Mesendoderm (in vitro differentiated cells): ENCODE measurements around the gene GLTP.
"Not testable (repeated sequence)": the region's sequence is repeated elsewhere in the genome, so short reads cannot be mapped to it uniquely, and the experiment has no call there.

Experiments
- DNase-seq: peaks from one replicate; pipeline ENCODE4 v3.0.0; 2013
- H2AK5ac ChIP-seq: 2 replicates; pipeline ENCODE4 v1.6.1; 2013; ENCODE audit warnings: low read length, inconsistent platforms
- H2BK120ac ChIP-seq: 2 replicates; pipeline ENCODE4 v1.6.1; 2013; ENCODE audit warnings: low read depth, mild to moderate bottlenecking, low read length, moderate library complexity, mixed read lengths
- H2BK15ac ChIP-seq: replicated peaks from 2 replicates; pipeline ENCODE4 v1.6.1; 2013; ENCODE audit warnings: low read depth, mild to moderate bottlenecking, moderate library complexity
- H2BK5ac ChIP-seq: 2 replicates; pipeline ENCODE4 v1.6.1; 2013; ENCODE audit warnings: low read length, inconsistent platforms
- H3K18ac ChIP-seq: 2 replicates; pipeline ENCODE4 v1.6.1; 2013; ENCODE audit warnings: mild to moderate bottlenecking, low read length, mixed read lengths
- H3K23ac ChIP-seq: one replicate; pipeline ENCODE4 v1.6.1; 2013; ENCODE audit warnings: low read length
- H3K27ac ChIP-seq: 2 replicates; pipeline ENCODE4 v1.5.1; 2013; ENCODE audit warnings: low read depth, mild to moderate bottlenecking, inconsistent platforms, low read length, moderate library complexity
- H3K27me3 ChIP-seq: 2 replicates; pipeline ENCODE4 v1.6.1; 2013; ENCODE audit warnings: low read length, control low read depth, mild to moderate bottlenecking, inconsistent platforms; ENCODE audit not compliant: insufficient read depth, poor library complexity
- H3K36me3 ChIP-seq: 2 replicates; pipeline ENCODE4 v1.6.1; 2013; ENCODE audit warnings: low read length, inconsistent platforms; ENCODE audit not compliant: control insufficient read depth, insufficient read depth
- H3K4ac ChIP-seq: one replicate; pipeline ENCODE4 v1.6.1; 2013; ENCODE audit warnings: low read depth, mild to moderate bottlenecking, low read length, moderate library complexity
- H3K4me1 ChIP-seq: 2 replicates; pipeline ENCODE4 v1.6.1; 2013; ENCODE audit warnings: low read depth, low read length, inconsistent platforms; ENCODE audit not compliant: control insufficient read depth
- H3K4me2 ChIP-seq: 2 replicates; pipeline ENCODE4 v1.6.1; 2013; ENCODE audit warnings: low read length
- H3K4me3 ChIP-seq: 2 replicates; pipeline ENCODE4 v1.5.1; 2013; ENCODE audit warnings: mild to moderate bottlenecking, low read length
- H3K56ac ChIP-seq: one replicate; pipeline ENCODE4 v1.6.1; 2013; ENCODE audit warnings: low read length
- H3K79me1 ChIP-seq: 2 replicates; pipeline ENCODE4 v1.6.1; 2013; ENCODE audit warnings: low read length, inconsistent platforms
- H3K79me2 ChIP-seq: 2 replicates; pipeline ENCODE4 v1.6.1; 2013; ENCODE audit warnings: mild to moderate bottlenecking, low read length; ENCODE audit not compliant: control insufficient read depth, insufficient read depth
- H3K9ac ChIP-seq: 2 replicates; pipeline ENCODE4 v1.6.1; 2013; ENCODE audit warnings: low read length, inconsistent platforms
- H4K5ac ChIP-seq: one replicate; pipeline ENCODE4 v1.6.1; 2013; ENCODE audit warnings: low read length
- H4K8ac ChIP-seq: one replicate; pipeline ENCODE4 v1.6.1; 2013; ENCODE audit warnings: low read depth, mild to moderate bottlenecking, control low read depth, low read length, moderate library complexity
- WGBS: extraction: QIAGEN DNeasy Blood & Tissue Kit; methylation state at CpG from one replicate; pipeline ENCODE4 v1.1.7; 2013; ENCODE audit warnings: low lambda C conversion rate, missing lambda C conversion rate; ENCODE audit not compliant: insufficient coverage; ENCODE audit errors: extremely low coverage; 5-methylcytosine and 5-hydroxymethylcytosine counted together

Gene GLTP

DNA sequence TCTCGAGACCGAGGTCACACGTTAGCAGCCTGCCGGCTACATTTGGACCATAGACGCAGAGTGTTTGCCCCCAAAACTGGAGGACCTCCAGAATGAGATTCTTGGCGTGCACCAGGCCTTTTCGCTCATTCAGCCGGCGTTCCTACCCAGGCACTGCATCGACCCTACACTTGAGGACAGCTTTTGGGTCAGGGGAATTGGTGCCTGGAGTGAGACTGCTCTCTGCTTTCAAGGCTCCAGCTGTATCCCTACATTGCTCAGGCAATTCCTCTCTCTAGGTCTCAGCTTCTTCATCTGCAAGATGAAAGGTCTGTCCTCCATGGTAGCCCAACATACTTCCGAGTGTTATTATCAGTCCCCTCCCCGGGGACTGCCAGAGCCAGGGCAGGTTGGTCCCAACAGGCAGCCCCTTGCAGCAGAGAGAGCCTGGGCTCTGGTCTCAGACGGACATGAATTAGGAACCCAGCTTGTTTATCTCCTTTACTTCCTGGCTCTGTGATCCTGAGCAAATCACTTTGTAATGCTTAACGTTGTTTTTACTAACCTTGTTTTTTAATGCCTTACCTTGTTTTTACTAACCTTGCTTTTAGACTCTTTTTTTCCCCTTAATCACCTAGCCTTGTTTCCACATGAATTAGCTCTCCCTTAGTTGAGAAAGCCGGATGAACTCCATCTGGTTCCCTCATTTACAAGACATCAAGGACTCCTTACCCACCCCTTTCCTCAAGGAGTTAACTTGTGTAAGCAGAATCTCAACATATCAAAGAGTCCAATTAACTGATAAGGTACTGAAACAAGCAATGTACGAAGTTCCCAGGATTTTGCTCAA lies 20.6 kb upstream of the GLTP start:
- Histone ChIP-seq H3K27ac (peak overlapping the region; percentile 57), H2BK120ac (no peak overlapping the region), H3K79me1 (peaks cover 2% of the 10 kb centered on the region), H3K9ac (peak overlapping the region; percentile 89), H3K18ac (no peak overlapping the region), H3K4me3 (peak overlapping the region; percentile 42), H2BK15ac (no peak overlapping the region), H3K36me3 (peaks cover 3% of the 10 kb centered on the region), H2AK5ac (no peak overlapping the region), H4K8ac (no peak overlapping the region), H3K23ac (no peak overlapping the region), H3K56ac (peak overlapping the region; percentile 82), H3K4me1 (no peaks in the 10 kb centered on the region), H3K79me2 (no peaks in the 10 kb centered on the region), H3K27me3 (no peaks in the 10 kb centered on the region), H3K4me2 (peak overlapping the region; percentile 90), H3K4ac (no peak overlapping the region), H2BK5ac (no peak overlapping the region), H4K5ac (no peak overlapping the region)
- no CpG with 5 or more reads among the region's 16 CpGs for WGBS
- peak; percentile 70 for DNase-seq

DNA sequence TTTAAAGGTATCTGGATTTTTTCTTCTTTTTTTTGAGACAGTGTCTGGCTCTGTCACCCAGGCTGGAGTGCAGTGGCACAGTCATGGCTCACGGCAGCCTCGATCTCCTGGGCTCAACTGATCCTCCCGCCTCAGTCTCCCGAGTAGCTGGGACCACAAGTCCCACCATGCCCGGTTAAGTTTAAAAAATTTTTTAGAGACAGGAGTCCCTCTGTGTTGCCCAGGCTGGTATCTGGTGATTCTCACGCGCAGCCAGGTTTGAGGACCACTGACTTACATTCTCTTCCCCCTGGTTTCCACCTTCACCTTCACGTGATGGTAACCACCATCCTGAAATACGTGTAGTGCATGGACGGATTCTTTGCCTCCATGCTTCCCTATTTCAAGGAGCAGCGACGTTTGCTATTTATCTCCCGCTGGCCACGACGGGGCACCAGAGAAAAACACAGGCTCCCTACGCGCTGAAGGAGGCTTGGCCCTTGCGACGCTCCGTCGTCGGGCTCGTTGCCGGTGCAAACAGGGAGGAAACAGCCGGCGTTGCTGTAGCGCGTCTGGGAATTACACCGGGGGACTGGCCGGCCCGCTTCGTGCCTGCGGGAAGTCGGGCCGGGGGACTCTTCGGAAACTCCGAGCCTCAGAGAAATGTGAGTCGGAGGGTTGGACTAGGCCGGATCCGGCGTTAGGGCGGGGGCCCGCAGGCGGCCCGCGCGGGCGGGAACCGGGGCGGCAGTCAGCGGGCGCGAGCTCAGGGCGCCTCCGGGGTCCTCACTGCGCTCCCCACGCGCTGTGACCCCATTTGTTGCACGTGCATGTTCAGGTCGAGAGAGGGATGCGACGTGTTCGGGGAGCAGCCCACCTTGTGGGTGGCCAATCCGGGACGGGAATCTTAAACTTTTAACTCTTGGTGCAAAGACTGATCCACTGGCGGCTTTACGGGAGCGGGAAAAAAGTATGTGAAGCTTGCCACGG lies 19.7 kb upstream of the GLTP start, which contains the start of gene TCHP:
TCHP (plus strand) TSS at position 492 of the 969 bp plus-strand sequence. CDS start 2,753 bp downstream, outside the sequence.
- H3K79me2 ChIP-seq = no peaks in the 10 kb centered on the region

DNA sequence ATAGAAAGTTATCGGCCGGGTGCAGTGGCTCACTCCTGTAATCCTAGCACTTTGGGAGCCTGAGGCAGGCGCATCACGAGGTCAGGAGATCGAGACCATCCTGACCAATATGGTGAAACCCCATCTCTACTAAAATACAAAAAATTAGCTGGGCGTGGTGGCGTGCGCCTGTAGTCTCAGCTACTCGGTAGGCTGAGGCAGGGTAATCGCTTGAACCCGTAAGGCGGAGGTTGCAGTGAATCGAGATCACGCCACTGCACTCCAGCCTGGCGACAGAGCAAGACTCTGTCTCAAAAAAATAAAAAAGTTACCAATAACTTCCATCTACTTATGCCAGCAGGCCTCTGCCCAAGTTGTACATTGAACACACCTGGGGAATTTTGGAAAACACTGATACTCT lies 19.0 kb upstream of the GLTP start:
- H2BK15ac ChIP-seq, H3K4me3 ChIP-seq, H3K36me3 ChIP-seq, H2BK120ac ChIP-seq, H2BK5ac ChIP-seq, H4K5ac ChIP-seq, H3K79me1 ChIP-seq, DNase-seq, H2AK5ac ChIP-seq, H3K27ac ChIP-seq, H3K27me3 ChIP-seq, H4K8ac ChIP-seq, H3K4me2 ChIP-seq, H3K23ac ChIP-seq, H3K4ac ChIP-seq, H3K9ac ChIP-seq, H3K4me1 ChIP-seq, H3K79me2 ChIP-seq: not testable (repeated sequence)
- no CpG with 5 or more reads among the region's 15 CpGs for WGBS
- Histone ChIP-seq H3K18ac (peak overlapping the region; percentile 44), H3K56ac (peak overlapping the region; percentile 49)

More for the DNA sequence above, 19.7 kb upstream of the GLTP start, which contains the start of gene TCHP:
- peak; percentile 91 for DNase-seq
- no peaks in the 10 kb centered on the region for H3K4me1 ChIP-seq
- H2BK120ac ChIP-seq = no peak within 1 kb of the TSS
- H3K4me3 ChIP-seq = peak within 1 kb of the TSS; percentile 42
- H4K8ac ChIP-seq = no peak within 1 kb of the TSS
- peak within 1 kb of the TSS; percentile 77 for H3K18ac ChIP-seq
- peak within 1 kb of the TSS; percentile 57 for H3K27ac ChIP-seq
- H4K5ac ChIP-seq = no peak within 1 kb of the TSS
- no peak within 1 kb of the TSS for H3K23ac ChIP-seq
- WGBS = no CpG with 5 or more reads among the region's 69 CpGs
- H3K27me3 ChIP-seq = no peaks in the 10 kb centered on the region
- peaks cover 2% of the 10 kb centered on the region for H3K79me1 ChIP-seq
- peak within 1 kb of the TSS; percentile 90 for H3K4me2 ChIP-seq
- H3K9ac ChIP-seq = peak within 1 kb of the TSS; percentile 89
- peak within 1 kb of the TSS; percentile 82 for H3K56ac ChIP-seq
- H2AK5ac ChIP-seq = no peak within 1 kb of the TSS
- H3K4ac ChIP-seq = no peak within 1 kb of the TSS
- H2BK5ac ChIP-seq = no peak within 1 kb of the TSS
- peaks cover 3% of the 10 kb centered on the region for H3K36me3 ChIP-seq
- no peak within 1 kb of the TSS for H2BK15ac ChIP-seq

DNA sequence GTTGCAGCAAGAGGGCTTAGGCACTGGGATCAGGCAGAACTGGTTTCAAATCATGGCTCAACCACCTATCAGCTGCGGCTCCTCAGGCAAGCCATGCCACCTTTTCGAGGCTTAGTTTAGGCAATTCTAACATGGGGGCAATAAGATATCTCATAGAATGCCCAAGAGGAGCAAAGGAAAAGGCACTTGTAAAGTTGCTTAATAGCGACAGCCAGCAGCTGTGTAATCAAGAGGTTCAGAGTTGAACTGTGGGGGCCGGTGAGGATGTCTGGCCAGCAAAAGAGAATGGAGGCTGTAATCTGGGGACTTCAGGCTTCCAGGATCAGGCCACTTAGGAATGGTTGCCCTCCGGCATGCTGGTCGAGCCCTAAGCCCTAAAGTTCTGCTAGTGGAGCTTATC lies 16.7 kb upstream of the GLTP start:
- no peaks in the 10 kb centered on the region for H3K27me3 ChIP-seq
- DNase-seq = no peak
- no peaks in the 10 kb centered on the region for H3K4me1 ChIP-seq
- H3K79me2 ChIP-seq = no peaks in the 10 kb centered on the region
- H3K9ac ChIP-seq = no peak overlapping the region
- no CpG with 5 or more reads among the region's 6 CpGs for WGBS
- H3K56ac ChIP-seq = no peak overlapping the region
- no peak overlapping the region for H3K4me3 ChIP-seq
- no peak overlapping the region for H3K23ac ChIP-seq
- no peak overlapping the region for H3K18ac ChIP-seq
- H2BK120ac ChIP-seq = no peak overlapping the region
- H3K36me3 ChIP-seq = no peaks in the 10 kb centered on the region
- no peak overlapping the region for H2BK15ac ChIP-seq
- H2BK5ac ChIP-seq = no peak overlapping the region
- H3K4me2 ChIP-seq = no peak overlapping the region
- no peak overlapping the region for H3K4ac ChIP-seq
- no peak overlapping the region for H2AK5ac ChIP-seq
- H3K79me1 ChIP-seq = peaks cover 2% of the 10 kb centered on the region
- H3K27ac ChIP-seq = no peak overlapping the region
- H4K8ac ChIP-seq = no peak overlapping the region
- H4K5ac ChIP-seq = no peak overlapping the region

DNA sequence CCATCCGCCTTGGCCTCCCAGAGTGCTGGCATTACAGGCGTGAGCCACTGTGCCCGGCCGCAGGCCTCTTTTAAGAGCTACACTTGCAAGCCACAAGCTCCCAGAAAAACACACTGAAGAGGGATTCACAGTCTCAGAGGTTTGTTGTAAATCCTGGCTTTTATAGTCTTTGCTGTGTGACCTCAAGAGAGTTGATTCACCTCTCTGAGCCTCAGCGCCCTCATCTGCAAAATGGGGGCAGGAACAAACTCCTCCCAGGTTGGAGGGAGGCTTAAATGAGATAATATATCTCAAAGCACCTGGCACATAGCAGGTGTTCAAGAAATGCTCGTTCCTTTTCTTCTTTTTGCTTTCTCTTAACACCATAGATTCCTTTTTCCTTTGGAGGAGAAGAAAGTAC lies 15.8 kb upstream of the GLTP start:
- peaks cover 2% of the 10 kb centered on the region for H3K79me1 ChIP-seq
- no peak overlapping the region for H3K56ac ChIP-seq
- H2BK120ac ChIP-seq = no peak overlapping the region
- no peak for DNase-seq
- no peak overlapping the region for H2AK5ac ChIP-seq
- no peaks in the 10 kb centered on the region for H3K36me3 ChIP-seq
- no peak overlapping the region for H4K8ac ChIP-seq
- H3K27me3 ChIP-seq = no peaks in the 10 kb centered on the region
- H4K5ac ChIP-seq = no peak overlapping the region
- H3K79me2 ChIP-seq = no peaks in the 10 kb centered on the region
- H2BK5ac ChIP-seq = no peak overlapping the region
- no peak overlapping the region for H2BK15ac ChIP-seq
- H3K4me3 ChIP-seq = no peak overlapping the region
- H3K18ac ChIP-seq = no peak overlapping the region
- no peak overlapping the region for H3K23ac ChIP-seq
- H3K4me2 ChIP-seq = no peak overlapping the region
- no CpG with 5 or more reads among the region's 6 CpGs for WGBS
- no peaks in the 10 kb centered on the region for H3K4me1 ChIP-seq
- no peak overlapping the region for H3K4ac ChIP-seq
- no peak overlapping the region for H3K9ac ChIP-seq
- no peak overlapping the region for H3K27ac ChIP-seq
